Measurements from ENCODE around the gene RGS6. TPM values are rescaled to one million over a fixed set of nuclear protein-coding genes. Genes with fewer than 3 reads are reported as not detected.

The RGS6 gene
- total and polyA plus RNA-seq, 9 donors, result 3.7 to 9.3 (median 6.2) TPM

- DNase-seq, result no peak
- Histone ChIP-seq H3K36me3 (ENCODE audit: control insufficient read depth, insufficient read depth, low read length) (no peaks in the 10 kb centered on the region), H3K27ac (ENCODE audit: low read length) (no peak overlapping the region), H3K9me3 (replicated peaks; ENCODE audit: control insufficient read depth, low read depth, low read length) (no peaks in the 10 kb centered on the region), H3K4me3 (ENCODE audit: low read length) (no peak overlapping the region), H3K4me1 (ENCODE audit: control insufficient read depth, insufficient read depth, low read length) (peaks cover 18% of the 10 kb centered on the region), H3K27me3 (ENCODE audit: control insufficient read depth, insufficient read depth, low read length) (no peaks in the 10 kb centered on the region)
- WGBS (ENCODE audit: insufficient coverage), result 85% methylated on average over 3 of the region's 3 CpGs
Observed at GRCh38 chr14:72604133-72604532, 671.9 kb downstream of the RGS6 start.

GRCh38 chr14:72605096-72605920, 673.1 kb downstream of the RGS6 start:
- peaks cover 12% of the 10 kb centered on the region for H3K4me1 ChIP-seq (ENCODE audit: control insufficient read depth, insufficient read depth, low read length)
- H3K36me3 ChIP-seq (ENCODE audit: control insufficient read depth, insufficient read depth, low read length), result no peaks in the 10 kb centered on the region
- no peak for DNase-seq
- H3K4me3 ChIP-seq (ENCODE audit: low read length), result no peak overlapping the region
- 73% methylated on average over 10 of the region's 18 CpGs for WGBS (ENCODE audit: insufficient coverage)
- no peak overlapping the region for H3K27ac ChIP-seq (ENCODE audit: low read length)
- H3K9me3 ChIP-seq (replicated peaks; ENCODE audit: control insufficient read depth, low read depth, low read length), result no peaks in the 10 kb centered on the region
- H3K27me3 ChIP-seq (ENCODE audit: control insufficient read depth, insufficient read depth, low read length), result no peaks in the 10 kb centered on the region

GRCh38 chr14:72605921-72606220, 673.6 kb downstream of the RGS6 start:
- DNase-seq, result no peak
- Histone ChIP-seq H3K36me3 (ENCODE audit: control insufficient read depth, insufficient read depth, low read length) (no peaks in the 10 kb centered on the region), H3K4me1 (ENCODE audit: control insufficient read depth, insufficient read depth, low read length) (peaks cover 6% of the 10 kb centered on the region), H3K27ac (ENCODE audit: low read length) (no peak overlapping the region), H3K4me3 (ENCODE audit: low read length) (no peak overlapping the region), H3K9me3 (replicated peaks; ENCODE audit: control insufficient read depth, low read depth, low read length) (no peaks in the 10 kb centered on the region), H3K27me3 (ENCODE audit: control insufficient read depth, insufficient read depth, low read length) (no peaks in the 10 kb centered on the region)
- 82% methylated on average over 2 of the region's 3 CpGs for WGBS (ENCODE audit: insufficient coverage)

GRCh38 chr14:72606879-72607278, 674.6 kb downstream of the RGS6 start:
- Histone ChIP-seq H3K27ac (ENCODE audit: low read length) (no peak overlapping the region), H3K27me3 (ENCODE audit: control insufficient read depth, insufficient read depth, low read length) (no peaks in the 10 kb centered on the region), H3K4me3 (ENCODE audit: low read length) (no peak overlapping the region), H3K36me3 (ENCODE audit: control insufficient read depth, insufficient read depth, low read length) (no peaks in the 10 kb centered on the region), H3K9me3 (replicated peaks; ENCODE audit: control insufficient read depth, low read depth, low read length) (no peaks in the 10 kb centered on the region), H3K4me1 (ENCODE audit: control insufficient read depth, insufficient read depth, low read length) (peaks cover 3% of the 10 kb centered on the region)
- no peak for DNase-seq
- WGBS (ENCODE audit: insufficient coverage), result 80% methylated on average over 1 of the region's 1 CpG

- WGBS (ENCODE audit: insufficient coverage), result 60% methylated on average over 9 of the region's 12 CpGs
- Histone ChIP-seq H3K27me3 (ENCODE audit: control insufficient read depth, insufficient read depth, low read length) (no peaks in the 10 kb centered on the region), H3K27ac (ENCODE audit: low read length) (no peak overlapping the region), H3K36me3 (ENCODE audit: control insufficient read depth, insufficient read depth, low read length) (no peaks in the 10 kb centered on the region), H3K4me1 (ENCODE audit: control insufficient read depth, insufficient read depth, low read length) (peaks cover 3% of the 10 kb centered on the region), H3K9me3 (replicated peaks; ENCODE audit: control insufficient read depth, low read depth, low read length) (no peaks in the 10 kb centered on the region), H3K4me3 (ENCODE audit: low read length) (no peak overlapping the region)
- DNase-seq, result no peak
Observed at GRCh38 chr14:72607386-72608130, 675.3 kb downstream of the RGS6 start.

GRCh38 chr14:72608391-72609204, 676.4 kb downstream of the RGS6 start:
- no peaks in the 10 kb centered on the region for H3K27me3 ChIP-seq (ENCODE audit: control insufficient read depth, insufficient read depth, low read length)
- H3K27ac ChIP-seq (ENCODE audit: low read length), result no peak overlapping the region
- H3K9me3 ChIP-seq (replicated peaks; ENCODE audit: control insufficient read depth, low read depth, low read length), result no peaks in the 10 kb centered on the region
- no peak for DNase-seq
- no peak overlapping the region for H3K4me3 ChIP-seq (ENCODE audit: low read length)
- H3K4me1 ChIP-seq (ENCODE audit: control insufficient read depth, insufficient read depth, low read length), result peaks cover 9% of the 10 kb centered on the region
- H3K36me3 ChIP-seq (ENCODE audit: control insufficient read depth, insufficient read depth, low read length), result no peaks in the 10 kb centered on the region
- WGBS (ENCODE audit: insufficient coverage), result 84% methylated on average over 4 of the region's 8 CpGs

- no peaks in the 10 kb centered on the region for H3K36me3 ChIP-seq (ENCODE audit: control insufficient read depth, insufficient read depth, low read length)
- H3K4me3 ChIP-seq (ENCODE audit: low read length), result no peak overlapping the region
- no peaks in the 10 kb centered on the region for H3K27me3 ChIP-seq (ENCODE audit: control insufficient read depth, insufficient read depth, low read length)
- 93% methylated on average over 3 of the region's 12 CpGs for WGBS (ENCODE audit: insufficient coverage)
- peaks cover 16% of the 10 kb centered on the region for H3K4me1 ChIP-seq (ENCODE audit: control insufficient read depth, insufficient read depth, low read length)
- H3K27ac ChIP-seq (ENCODE audit: low read length), result no peak overlapping the region
- no peak for DNase-seq
- H3K9me3 ChIP-seq (replicated peaks; ENCODE audit: control insufficient read depth, low read depth, low read length), result no peaks in the 10 kb centered on the region
Observed at GRCh38 chr14:72609205-72609916, 677.1 kb downstream of the RGS6 start.

- 89% methylated on average over 11 of the region's 12 CpGs for WGBS (ENCODE audit: insufficient coverage)
- Histone ChIP-seq H3K36me3 (ENCODE audit: control insufficient read depth, insufficient read depth, low read length) (no peaks in the 10 kb centered on the region), H3K27me3 (ENCODE audit: control insufficient read depth, insufficient read depth, low read length) (no peaks in the 10 kb centered on the region), H3K27ac (ENCODE audit: low read length) (no peak overlapping the region), H3K9me3 (replicated peaks; ENCODE audit: control insufficient read depth, low read depth, low read length) (no peaks in the 10 kb centered on the region), H3K4me1 (ENCODE audit: control insufficient read depth, insufficient read depth, low read length) (peaks cover 21% of the 10 kb centered on the region), H3K4me3 (ENCODE audit: low read length) (no peak overlapping the region)
- no peak for DNase-seq
Observed at GRCh38 chr14:72610096-72610830, 678.0 kb downstream of the RGS6 start.

- DNase-seq, result no peak
- 75% methylated on average over 2 of the region's 2 CpGs for WGBS (ENCODE audit: insufficient coverage)
- H3K36me3 ChIP-seq (ENCODE audit: control insufficient read depth, insufficient read depth, low read length), result no peaks in the 10 kb centered on the region
Observed at GRCh38 chr14:72610831-72611200, 678.6 kb downstream of the RGS6 start.

More at GRCh38 chr14:72610831-72611200, 678.6 kb downstream of the RGS6 start:
- H3K27ac ChIP-seq (ENCODE audit: low read length), result no peak overlapping the region
- peaks cover 26% of the 10 kb centered on the region for H3K4me1 ChIP-seq (ENCODE audit: control insufficient read depth, insufficient read depth, low read length)
- no peaks in the 10 kb centered on the region for H3K9me3 ChIP-seq (replicated peaks; ENCODE audit: control insufficient read depth, low read depth, low read length)
- H3K27me3 ChIP-seq (ENCODE audit: control insufficient read depth, insufficient read depth, low read length), result no peaks in the 10 kb centered on the region
- no peak overlapping the region for H3K4me3 ChIP-seq (ENCODE audit: low read length)
